Forelimb muscle (tissue), 1 donor: Measurements from ENCODE around the gene TTC19. TPM values are rescaled to one million over a fixed set of nuclear protein-coding genes. Genes with fewer than 3 reads are reported as not detected.
"Not testable (repeated sequence)": the region's sequence is repeated elsewhere in the genome, so short reads cannot be mapped to it uniquely, and the experiment has no call there.

Experiments
- DNase-seq: peaks from one replicate; pipeline ENCODE4 v3.0.0-alpha.2; 2013; ENCODE audit warnings: low read depth
- polyA plus RNA-seq: library from polyadenylated mRNA; unstranded; fragments of 120-200 nt; gene quantifications from one replicate; pipeline ENCODE4 v1.2.1, GENCODE V29; 2013; ENCODE audit not compliant: insufficient read length

The TTC19 gene
- polyA plus RNA-seq, 1 donor: 26.1 TPM

- DNase-seq: no peak
These were observed 28.3 kb downstream of the TTC19 start for GRCh38 chr17:16027708-16028584.

- DNase-seq: no peak
These were observed 34.2 kb downstream of the TTC19 start for GRCh38 chr17:16033729-16034349.

- DNase-seq: no peak
These were observed 36.6 kb downstream of the TTC19 start for GRCh38 chr17:16036261-16036660.

- no peak for DNase-seq
These were observed 38.0 kb downstream of the TTC19 start for GRCh38 chr17:16037636-16038035.

GRCh38 chr17:16040710-16041251 lies 41.2 kb downstream of the TTC19 start:
- DNase-seq: no peak

- no peak for DNase-seq
These were observed 44.9 kb downstream of the TTC19 start for GRCh38 chr17:16044487-16044886.

- DNase-seq: no peak
These were observed 47.3 kb downstream of the TTC19 start for GRCh38 chr17:16046966-16047365.

GRCh38 chr17:16048811-16049449 lies 49.3 kb downstream of the TTC19 start:
- no peak for DNase-seq

GRCh38 chr17:16050844-16051243 lies 51.2 kb downstream of the TTC19 start:
- no peak for DNase-seq

- DNase-seq: no peak
These were observed 52.9 kb downstream of the TTC19 start for GRCh38 chr17:16052486-16052885.

- not testable (repeated sequence) for DNase-seq
These were observed 55.5 kb downstream of the TTC19 start for GRCh38 chr17:16055139-16055538.

- DNase-seq: no peak
These were observed 62.0 kb downstream of the TTC19 start for GRCh38 chr17:16061631-16062030.

- DNase-seq: no peak
These were observed 66.5 kb downstream of the TTC19 start for GRCh38 chr17:16066125-16066524.

- DNase-seq: no peak
These were observed 68.7 kb downstream of the TTC19 start for GRCh38 chr17:16068323-16068722.

- DNase-seq: no peak
These were observed 72.4 kb downstream of the TTC19 start for GRCh38 chr17:16072031-16072430.

GRCh38 chr17:16073845-16074244 lies 74.2 kb downstream of the TTC19 start:
- DNase-seq: no peak

GRCh38 chr17:16074423-16074822 lies 74.8 kb downstream of the TTC19 start:
- no peak for DNase-seq

- DNase-seq: no peak
These were observed 76.3 kb downstream of the TTC19 start for GRCh38 chr17:16075949-16076348.
